ENCODE measurements around the gene TTLL11.

The TTLL11 gene

DNA sequence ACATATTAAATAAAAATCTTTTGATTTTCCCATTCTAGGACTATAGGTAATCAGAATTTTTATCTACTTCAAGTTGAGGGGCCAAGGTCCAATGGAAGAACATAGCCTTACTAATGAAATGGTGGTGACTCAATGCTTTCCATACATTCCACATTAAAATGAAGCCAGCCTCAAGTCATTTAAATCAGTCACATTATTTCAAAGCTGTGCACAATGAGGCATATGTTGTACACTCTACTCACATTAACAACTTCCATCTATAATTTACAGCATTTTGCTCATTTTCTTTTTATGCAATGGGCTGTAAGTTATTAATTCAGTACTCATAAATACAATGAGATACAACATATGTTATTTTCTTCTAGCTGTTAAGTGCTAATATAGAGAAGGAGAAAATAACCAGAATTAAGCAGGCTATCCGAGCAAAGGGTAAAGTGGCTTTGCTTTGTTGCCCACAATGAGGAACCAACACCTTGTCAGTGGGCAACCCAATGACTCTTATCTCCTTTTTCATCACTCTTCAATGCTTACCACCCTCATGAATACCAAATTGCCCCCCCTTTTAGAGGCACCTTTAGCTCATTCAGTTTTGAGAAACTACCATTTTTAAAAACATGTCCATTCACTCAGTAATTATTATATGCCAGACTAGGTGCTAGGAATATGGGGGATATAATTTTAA, 52.4 kb downstream of the TTLL11 start:
- no peak overlapping the region for H3K4me3 ChIP-seq (ENCODE audit: low read depth, low read length)
- DNase-seq (ENCODE audit: low read depth), result no peak
- TF ChIP-seq, protein P1, sequence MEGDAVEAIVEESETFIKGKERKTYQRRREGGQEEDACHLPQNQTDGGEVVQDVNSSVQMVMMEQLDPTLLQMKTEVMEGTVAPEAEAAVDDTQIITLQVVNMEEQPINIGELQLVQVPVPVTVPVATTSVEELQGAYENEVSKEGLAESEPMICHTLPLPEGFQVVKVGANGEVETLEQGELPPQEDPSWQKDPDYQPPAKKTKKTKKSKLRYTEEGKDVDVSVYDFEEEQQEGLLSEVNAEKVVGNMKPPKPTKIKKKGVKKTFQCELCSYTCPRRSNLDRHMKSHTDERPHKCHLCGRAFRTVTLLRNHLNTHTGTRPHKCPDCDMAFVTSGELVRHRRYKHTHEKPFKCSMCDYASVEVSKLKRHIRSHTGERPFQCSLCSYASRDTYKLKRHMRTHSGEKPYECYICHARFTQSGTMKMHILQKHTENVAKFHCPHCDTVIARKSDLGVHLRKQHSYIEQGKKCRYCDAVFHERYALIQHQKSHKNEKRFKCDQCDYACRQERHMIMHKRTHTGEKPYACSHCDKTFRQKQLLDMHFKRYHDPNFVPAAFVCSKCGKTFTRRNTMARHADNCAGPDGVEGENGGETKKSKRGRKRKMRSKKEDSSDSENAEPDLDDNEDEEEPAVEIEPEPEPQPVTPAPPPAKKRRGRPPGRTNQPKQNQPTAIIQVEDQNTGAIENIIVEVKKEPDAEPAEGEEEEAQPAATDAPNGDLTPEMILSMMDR (conservative IDR thresholded peaks at IDR 0.05; ENCODE audit: low read depth, low read length), result no peak

- H3K4me3 ChIP-seq (ENCODE audit: low read depth, low read length), result no peak overlapping the region
- no peak for DNase-seq (ENCODE audit: low read depth)
- TF ChIP-seq, protein P1 (conservative IDR thresholded peaks at IDR 0.05; ENCODE audit: low read depth, low read length), result no peak
These were observed 53.9 kb downstream of the TTLL11 start for GRCh38 chr9:122039234-122039633.

- peak; percentile 47 for DNase-seq (ENCODE audit: low read depth)
- TF ChIP-seq, protein P1 (conservative IDR thresholded peaks at IDR 0.05; ENCODE audit: low read depth, low read length), result no peak
These were observed 56.1 kb downstream of the TTLL11 start for GRCh38 chr9:122036988-122037387.

DNA sequence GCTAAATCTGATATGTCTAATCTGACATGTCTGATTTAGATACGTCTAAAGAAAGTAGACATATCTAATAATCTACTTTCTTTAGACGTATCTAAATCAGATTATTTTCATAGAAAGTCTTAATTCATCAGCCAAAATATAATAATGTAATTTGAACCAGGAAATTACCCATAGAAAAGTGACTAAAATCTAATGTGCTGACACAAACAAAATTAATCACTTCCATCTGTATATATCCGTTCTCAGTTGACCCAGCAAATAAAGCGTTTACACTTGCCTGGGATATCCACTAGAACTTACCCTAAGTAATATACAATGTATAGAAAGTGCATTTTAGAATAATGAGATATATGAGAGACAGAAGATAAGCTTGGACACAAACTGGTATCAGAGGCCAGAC, 56.7 kb downstream of the TTLL11 start:
- H3K4me3 ChIP-seq (ENCODE audit: low read depth, low read length), result no peak overlapping the region
- no peak for DNase-seq (ENCODE audit: low read depth)
- TF ChIP-seq, protein P1 (conservative IDR thresholded peaks at IDR 0.05; ENCODE audit: low read depth, low read length), result no peak

More at GRCh38 chr9:122036988-122037387, 56.1 kb downstream of the TTLL11 start:
- H3K4me3 ChIP-seq (ENCODE audit: low read depth, low read length), result no peak overlapping the region

GRCh38 chr9:122033775-122034373, 59.2 kb downstream of the TTLL11 start:
- no peak for DNase-seq (ENCODE audit: low read depth)
- no peak overlapping the region for H3K4me3 ChIP-seq (ENCODE audit: low read depth, low read length)
- TF ChIP-seq, protein P1 (conservative IDR thresholded peaks at IDR 0.05; ENCODE audit: low read depth, low read length), result no peak

- TF ChIP-seq, protein P1 (conservative IDR thresholded peaks at IDR 0.05; ENCODE audit: low read depth, low read length), result no peak
- DNase-seq (ENCODE audit: low read depth), result no peak
- H3K4me3 ChIP-seq (ENCODE audit: low read depth, low read length), result no peak overlapping the region
These were observed 60.8 kb downstream of the TTLL11 start for GRCh38 chr9:122032346-122032745.

DNA sequence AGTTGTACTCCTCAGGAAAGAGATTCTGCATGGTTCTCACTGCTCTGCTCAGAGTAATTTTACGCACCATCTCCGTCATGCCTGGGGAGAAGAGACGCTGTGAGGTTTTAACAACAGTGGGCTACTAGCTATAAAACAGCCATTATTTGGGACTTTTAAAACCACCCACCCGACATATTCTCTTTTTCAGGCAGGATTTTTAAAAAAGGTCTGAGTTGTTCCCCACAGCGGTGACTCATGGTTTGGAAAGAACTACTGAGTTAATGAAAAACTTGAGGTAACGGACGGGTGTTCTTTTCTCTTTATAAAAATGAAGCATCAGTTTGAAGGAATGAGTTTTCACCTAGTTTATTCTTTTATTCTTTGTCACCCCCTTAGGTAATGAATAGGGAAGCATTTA, 61.3 kb downstream of the TTLL11 start:
- TF ChIP-seq, protein P1 (conservative IDR thresholded peaks at IDR 0.05; ENCODE audit: low read depth, low read length), result no peak
- DNase-seq (ENCODE audit: low read depth), result no peak
- H3K4me3 ChIP-seq (ENCODE audit: low read depth, low read length), result no peak overlapping the region
